HG03064 (cell line): Measurements from ENCODE around the gene TREH.

Experiments
- ATAC-seq: cut with Tn5 transposase; IDR thresholded peaks from one replicate; pipeline ENCODE4 v1.9.1; 2021; ENCODE audit warnings: low read depth; ENCODE audit not compliant: unreplicated experiment

TREH gene

GRCh38 chr11:118633319-118633690 lies 46.1 kb downstream of the TREH start:
- ATAC-seq = no peak

GRCh38 chr11:118632577-118633318 lies 46.7 kb downstream of the TREH start:
- ATAC-seq = no peak

GRCh38 chr11:118631142-118631909 lies 48.1 kb downstream of the TREH start:
- no peak for ATAC-seq

DNA sequence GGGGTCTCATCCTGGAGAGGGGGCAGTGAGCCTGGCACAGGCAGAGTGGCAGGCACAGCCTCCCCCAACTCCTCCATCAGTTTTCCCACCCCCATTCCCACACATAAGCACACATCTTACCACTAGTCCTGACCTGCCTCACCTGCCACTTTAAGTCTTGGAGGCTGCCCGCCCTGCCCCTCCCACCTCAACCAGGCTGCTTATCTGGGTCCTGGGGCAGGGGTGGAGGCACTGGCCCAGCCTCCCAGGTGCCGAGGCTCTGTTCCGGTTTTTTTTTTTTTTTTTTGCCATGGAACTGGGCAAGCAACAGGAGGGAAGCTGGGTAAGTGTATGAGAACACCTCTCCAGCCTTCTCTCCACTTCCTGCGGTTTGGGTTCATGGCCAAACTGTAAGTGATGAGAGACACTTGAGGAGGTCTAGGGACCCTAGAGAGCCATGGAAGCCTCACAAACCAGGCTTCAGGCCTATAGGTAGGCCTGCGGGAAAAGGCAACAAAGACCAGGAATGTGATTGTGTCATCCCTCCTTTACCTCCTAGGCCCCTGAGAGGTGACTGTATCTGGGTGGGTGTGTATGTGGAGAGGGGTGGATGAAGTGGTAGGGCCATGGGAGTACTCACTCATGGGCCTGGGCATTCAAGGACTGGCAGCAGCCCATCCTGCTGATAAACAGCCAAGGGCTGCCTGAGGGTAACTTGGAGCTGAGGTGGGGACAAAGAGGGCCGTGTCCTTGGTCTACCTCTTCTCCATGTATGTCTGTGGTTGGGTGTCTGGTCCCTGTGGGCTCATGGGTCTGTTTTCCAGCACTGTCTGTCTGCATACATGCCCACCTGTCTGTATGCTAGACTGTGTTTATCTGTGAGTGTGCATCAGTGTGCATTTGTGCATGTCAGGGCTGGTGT lies 49.4 kb downstream of the TREH start:
- no peak for ATAC-seq

GRCh38 chr11:118628861-118629549 lies 50.4 kb downstream of the TREH start:
- no peak for ATAC-seq

DNA sequence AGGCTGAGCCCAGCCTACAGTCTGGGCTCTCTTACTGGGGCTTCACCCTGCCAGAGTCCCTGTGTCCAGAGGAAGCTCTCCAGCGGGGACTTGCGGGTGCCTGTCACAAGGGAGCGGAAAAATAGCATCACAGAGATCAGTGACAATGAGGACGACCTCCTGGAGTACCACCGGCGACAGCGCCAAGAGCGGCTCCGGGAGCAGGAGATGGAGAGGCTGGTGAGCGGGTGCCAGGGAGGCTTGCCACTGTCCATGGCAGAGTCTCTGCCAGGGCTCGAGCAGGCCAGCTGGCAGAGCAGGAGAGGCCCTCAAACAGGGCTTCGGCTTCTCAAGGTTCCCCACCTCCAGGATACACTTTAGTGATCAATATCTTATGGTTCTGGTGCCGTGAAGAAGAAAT lies 51.0 kb downstream of the TREH start:
- ATAC-seq = no peak

DNA sequence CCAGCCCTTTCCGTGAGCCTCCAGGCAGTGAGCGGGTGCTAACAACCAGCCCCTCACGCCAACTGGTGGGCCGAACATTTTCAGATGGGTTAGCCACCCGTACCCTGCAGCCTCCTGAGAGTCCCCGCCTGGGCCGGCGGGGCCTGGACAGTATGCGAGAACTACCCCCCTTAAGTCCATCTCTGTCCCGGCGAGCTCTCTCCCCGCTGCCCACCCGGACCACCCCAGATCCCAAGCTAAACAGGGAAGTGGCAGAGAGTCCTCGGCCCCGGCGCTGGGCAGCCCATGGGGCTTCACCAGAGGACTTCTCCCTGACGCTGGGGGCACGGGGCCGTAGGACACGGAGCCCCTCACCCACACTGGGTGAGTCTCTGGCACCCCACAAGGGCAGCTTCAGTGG lies 51.4 kb downstream of the TREH start:
- ATAC-seq = no peak

GRCh38 chr11:118627566-118627965 lies 51.9 kb downstream of the TREH start:
- ATAC-seq = no peak

GRCh38 chr11:118625976-118626375 lies 53.5 kb downstream of the TREH start:
- ATAC-seq = no peak

DNA sequence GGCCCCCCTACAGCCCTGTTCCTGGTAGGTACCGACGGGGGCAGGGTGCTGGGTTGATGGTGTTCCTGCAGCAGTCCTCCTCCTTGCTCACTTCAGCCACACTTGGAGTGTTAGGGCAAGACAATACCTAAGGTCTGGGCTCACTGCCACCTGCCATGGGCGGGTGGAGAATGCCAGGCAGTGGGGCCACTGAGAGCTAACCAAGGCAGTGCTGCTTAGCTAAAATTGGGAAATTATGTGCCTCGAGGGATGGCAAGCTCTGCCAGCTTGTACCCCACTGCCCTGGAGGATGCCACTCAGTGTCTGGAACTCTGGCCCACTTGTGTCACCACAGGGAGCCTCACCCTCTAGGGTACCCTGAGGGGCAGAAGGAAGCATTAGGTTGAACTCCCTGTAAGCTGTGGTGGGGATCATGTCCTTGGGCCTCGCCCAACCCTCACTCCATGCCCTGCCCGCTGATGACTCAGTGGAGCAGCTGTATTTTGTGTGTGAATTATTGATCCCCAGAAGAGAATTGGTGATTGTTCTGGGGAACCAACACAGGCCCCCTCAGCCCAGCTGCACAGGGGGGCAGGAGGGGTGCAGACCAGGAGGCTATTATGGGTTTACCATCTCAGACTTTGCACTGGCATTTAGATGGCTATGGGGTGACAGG lies 54.3 kb downstream of the TREH start:
- ATAC-seq = no peak

DNA sequence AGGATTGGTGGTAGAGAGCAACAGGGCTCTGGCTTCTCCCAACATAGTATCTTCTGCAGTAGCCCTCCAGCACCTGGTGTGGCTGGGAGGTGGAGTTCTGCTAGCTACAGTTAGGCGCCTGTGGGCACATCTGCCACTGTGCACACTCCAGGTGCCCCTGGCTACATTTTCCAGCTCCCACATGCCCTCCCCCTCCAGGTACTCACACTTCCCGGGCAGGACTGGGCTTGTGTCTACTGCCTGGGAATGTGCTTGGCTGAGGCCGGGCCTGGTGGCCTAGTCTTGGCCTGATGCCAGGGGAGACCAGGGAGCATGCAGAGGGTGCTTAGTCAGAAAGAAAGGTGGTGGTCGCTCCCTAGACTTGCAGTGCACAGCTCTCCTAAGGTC lies 56.2 kb downstream of the TREH start:
- ATAC-seq = no peak

GRCh38 chr11:118622376-118623268 lies 56.8 kb downstream of the TREH start:
- ATAC-seq = no peak

DNA sequence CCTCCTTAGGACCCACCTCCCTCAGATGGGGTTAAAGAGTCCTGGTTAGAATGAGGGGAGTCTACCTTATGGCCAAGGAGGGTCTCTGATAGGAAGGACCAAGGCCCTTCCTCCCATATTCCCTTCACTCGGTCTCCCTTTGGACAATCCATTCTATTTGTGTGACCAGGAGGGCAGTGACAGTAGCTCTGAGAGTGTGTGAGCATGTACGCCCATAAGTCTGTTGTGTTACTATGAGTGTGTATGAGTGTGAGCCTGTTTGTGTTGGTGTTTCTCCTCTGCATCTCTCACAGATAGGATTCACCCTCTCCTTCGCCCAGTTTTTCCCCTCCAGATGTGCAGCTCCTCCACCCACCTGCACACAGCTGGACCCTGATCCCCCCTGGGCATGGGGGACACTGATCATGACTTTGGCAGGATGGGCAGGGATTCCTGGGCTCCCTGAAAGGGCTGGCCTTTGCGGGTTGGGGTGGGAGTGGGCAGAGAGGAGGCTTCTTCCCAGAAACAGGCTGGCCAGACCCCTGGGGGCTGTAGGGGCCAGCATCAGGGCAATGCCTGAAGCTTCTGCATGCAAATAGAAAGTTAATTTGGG lies 57.6 kb downstream of the TREH start:
- no peak for ATAC-seq

DNA sequence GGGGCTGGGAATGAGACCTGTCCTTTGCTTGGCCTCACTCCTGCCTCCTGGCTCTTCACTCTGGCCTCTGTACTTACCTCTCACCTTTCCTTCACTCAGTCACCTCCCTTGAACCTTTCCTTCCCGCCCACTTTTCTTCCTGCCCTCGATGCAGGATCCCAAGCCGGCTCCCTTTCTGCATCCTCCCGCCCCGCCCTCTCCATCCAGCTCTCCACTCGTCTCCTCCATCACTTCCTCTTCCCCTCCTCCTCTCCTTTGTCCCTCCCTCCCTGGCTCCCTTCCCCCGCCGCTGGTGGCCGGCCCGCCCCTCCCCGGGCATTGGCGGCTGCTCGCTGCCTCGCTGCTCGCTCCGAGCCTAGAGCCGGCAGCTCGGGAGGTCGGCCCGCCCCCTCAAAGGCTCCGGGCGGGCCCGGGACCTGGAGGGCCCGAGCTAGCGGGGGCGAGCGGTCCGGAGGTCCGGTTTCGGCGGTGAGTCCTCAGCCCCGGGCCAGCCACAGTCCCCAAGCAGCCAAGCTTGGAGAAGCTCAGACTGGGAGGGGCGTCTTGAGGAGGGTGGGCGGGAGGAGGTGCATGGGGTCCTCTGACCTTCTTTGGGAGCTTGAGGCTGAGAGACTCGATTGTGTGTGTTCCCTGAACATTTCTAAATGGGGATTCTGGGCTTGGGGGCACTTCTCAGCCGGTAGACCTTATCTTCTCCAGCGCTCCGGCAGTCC lies 58.2 kb downstream of the TREH start:
- ATAC-seq = no peak

- ATAC-seq = no peak
Observed at GRCh38 chr11:118620529-118621070, 58.9 kb downstream of the TREH start.

- ATAC-seq = no peak
Observed at GRCh38 chr11:118619444-118620197, 59.8 kb downstream of the TREH start.

DNA sequence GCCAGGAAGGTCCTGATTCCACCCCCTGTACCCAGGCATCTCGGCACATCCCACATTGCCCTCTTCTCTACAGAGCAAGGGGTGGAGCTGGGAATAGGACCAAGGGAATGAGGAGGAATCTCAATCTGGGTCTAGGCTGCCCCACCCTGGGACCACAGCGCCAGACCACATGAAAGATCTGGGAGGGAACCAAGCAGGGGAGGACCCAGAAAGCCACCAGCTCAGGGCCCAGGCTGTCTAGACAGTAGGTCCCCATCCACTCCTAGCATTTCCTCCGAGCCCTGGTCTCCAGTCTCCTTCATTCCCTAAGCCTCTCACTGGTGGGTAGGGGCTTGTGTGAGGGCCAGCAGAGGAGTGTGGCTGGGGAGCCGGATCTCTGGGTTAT lies 60.5 kb downstream of the TREH start:
- ATAC-seq = no peak
